NAMALWA (cell line): ENCODE measurements around the gene RAPGEF1.

Experiments
- DNase-seq: peaks from one replicate; pipeline ENCODE4 v3.0.0-alpha.2; 2015; ENCODE audit warnings: low spot score

RAPGEF1 gene

DNA sequence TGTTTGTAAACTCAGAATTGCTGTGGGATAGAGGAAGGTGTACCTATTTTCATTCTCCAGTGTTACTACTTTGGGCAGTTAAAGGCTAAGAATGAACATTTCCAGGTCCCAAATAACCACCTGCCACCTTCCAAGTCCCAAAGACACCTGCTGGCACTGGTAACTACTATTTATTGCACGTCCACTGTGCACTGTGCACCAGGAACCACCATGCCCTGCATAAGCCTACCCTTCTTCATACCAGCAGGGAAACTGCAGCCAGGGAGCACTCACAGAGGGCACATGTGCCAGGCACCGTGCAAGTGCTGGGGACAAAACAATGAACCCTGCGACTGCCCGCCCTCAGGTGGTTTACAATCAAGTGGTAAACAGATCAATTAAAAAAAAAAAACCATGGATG is 34.9 kb downstream of the RAPGEF1 start:
- no peak for DNase-seq

DNA sequence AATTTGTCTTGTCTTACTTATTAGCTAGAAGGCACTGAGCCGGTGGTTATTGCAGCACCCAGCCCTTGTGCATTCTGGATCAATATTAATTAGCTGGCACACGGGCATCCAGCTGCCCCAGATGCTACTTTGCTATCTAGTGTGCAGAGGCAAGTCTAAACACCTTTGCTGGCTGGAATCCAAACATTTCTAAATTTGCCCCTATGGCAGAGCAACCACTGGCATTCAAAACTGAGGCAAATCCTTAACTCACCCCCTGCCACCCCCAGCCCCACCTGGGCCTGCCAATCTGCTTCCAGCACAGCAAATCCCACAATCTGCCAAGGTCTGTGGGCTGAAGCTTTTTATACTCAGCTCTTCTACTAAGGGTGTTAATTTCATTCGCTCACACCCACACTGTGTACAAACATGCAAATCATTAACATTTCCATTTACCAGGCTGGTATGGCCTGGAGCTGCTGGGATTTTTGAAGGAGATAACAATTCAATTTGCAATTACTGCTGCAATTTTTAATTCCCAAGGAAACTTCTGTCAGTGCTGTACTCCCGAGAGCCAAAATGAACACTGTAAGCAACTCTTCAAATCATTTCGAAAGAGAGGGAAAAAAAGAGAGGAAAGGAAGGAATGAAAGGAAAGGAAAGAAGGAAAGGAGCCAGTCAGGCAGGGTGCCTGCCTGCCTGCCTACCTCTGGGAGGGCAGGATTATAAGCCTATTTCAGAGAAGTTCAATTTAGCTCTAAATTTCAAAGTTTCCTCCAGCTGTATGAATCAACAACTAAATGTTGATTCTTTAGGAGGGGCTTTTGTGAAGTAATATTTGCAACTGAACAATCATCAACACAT is 35.5 kb downstream of the RAPGEF1 start:
- DNase-seq, result peak; percentile 26

DNA sequence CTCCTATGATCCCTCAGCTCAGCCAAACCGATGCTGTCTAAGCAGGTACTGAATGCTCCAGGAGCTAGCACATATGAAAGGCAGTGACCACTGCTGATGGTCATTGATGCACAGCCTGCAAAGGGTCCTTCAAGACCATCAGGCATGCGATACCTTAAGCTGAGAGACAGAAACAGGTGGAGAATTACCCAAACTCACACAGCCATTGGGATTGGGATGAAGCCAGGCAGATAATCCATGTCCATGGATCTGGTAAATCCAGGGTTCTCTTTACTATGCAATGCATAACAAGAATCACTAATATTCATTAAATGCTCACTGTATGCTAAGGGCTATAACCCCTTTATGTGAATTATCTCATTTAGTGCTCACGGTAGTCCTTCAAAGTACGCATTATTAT is 36.2 kb downstream of the RAPGEF1 start:
- no peak for DNase-seq

DNA sequence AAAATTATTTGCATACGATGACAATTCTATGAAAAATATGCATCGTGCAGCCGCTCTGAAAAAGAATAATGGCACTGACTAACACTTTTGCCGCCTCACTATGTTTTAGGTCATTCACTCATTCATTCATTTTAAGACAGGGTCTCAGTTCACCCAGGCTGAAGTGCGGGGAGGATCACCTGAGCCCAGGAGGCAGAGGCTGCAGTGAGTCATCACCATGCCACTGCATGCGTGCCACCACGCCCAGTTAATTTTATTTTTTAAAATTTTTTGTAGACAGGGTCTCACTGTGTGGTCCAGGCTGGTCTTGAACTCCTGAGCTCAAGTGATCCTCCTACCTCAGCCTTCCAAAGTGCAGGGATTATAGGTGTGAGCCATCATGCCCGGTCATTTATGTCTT is 37.0 kb downstream of the RAPGEF1 start:
- DNase-seq, result no peak

DNA sequence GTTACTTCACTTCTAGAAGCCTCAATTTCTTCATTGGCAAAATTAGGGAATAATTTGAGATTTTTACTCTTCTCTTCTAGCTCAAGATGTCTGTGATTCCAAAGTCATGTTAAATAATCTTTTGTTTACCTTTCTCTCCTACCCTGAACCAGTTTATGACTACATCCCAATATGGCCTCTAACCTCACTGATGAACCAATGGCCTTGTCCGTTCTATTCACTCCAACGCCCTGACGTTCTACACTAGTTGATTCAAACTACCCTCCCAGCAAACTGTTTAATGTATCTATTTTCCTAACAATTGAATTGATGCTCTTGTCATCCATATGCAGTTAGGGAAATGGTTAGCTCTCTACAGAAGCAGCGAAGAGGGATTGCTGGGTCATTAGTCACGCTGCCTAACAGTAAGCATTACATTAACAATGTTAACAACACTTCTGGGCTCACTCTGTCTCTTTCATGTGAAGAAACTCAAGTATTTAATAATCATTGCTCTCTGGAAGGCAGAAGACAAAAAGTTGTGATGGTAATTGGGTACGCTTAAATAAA is 38.0 kb downstream of the RAPGEF1 start:
- DNase-seq, result no peak

DNA sequence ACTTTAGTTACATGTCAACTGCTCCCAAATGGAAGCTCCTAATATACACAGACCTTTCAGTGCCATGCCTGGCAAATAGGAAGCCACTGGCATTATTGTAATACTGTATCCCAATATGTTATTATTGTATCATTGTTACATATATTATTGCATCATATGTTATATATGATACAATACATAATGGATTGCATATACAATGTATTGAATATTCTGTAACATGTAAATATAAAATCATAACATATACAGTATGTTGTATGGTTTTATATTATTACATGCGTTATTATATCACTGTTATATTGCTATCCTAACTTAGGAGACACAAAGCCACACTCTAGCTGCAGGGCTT is 38.5 kb downstream of the RAPGEF1 start:
- DNase-seq, result no peak

DNA sequence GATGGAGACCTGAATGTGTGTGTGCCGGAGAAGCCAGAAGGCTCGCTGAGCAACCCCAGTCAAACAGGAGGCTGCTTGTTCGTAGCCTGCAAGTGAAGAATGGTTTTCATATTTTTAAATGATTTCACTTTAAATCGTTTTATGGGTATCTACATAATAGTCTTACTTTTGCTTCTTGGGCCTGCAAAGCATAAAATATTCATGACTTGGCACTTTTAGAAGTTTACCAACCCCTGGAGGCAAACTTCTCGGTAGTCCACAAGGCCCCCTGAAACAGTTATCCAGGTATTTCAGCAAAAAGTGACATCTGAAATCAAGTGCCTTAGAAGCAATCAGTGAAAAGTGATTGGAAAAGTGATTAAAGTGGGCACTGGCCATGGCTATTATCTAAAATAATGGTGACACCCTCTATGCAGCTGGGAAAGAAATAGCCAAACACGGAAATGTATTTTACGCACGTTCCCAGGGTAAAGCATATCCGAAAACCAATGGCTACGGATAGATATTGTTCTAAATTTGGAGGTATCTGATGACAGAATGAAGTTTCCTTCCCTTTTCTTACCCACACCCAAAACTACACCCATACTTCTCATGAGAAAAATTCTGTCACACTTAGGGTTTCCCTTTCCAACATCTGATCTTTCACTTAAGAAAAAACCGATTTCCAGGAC is 39.0 kb downstream of the RAPGEF1 start:
- DNase-seq, result no peak

DNA sequence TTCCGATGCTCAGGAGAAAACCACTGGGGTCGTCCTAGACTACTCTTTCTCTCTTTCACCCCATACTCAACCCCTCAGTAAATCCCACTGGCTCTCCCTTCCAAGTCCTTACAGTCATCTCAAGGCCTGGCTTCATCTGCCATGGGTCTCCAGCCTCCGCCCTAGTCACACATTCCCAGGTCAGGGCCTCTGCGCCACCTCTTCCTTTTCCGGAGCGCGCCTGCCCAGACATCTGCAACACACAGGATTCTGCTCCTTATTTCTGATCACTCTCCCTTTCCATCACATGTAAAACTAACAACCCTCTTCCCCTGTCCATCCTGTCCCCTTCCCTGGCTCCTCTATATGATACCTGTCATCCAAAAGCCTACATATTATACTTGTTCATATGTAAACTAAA is 39.8 kb downstream of the RAPGEF1 start:
- no peak for DNase-seq

DNA sequence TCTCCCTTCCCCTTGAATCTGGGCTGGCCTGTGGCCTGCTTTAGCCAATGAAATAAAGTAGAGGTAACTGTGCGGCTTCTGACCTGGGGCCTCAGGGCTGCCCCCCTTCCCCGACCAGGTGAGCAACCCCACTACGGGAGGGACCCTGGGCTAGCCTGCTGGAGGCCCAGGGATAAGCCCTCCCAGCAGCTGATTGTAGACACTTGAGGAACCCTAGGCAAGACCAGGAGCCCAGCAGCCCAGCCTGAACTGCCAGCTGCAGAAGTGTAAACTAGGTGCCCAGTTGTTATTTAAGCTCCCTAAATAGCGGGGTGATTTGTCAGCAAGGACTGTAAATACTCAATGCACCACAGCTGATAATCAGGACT is 41.3 kb downstream of the RAPGEF1 start:
- DNase-seq, result no peak

DNA sequence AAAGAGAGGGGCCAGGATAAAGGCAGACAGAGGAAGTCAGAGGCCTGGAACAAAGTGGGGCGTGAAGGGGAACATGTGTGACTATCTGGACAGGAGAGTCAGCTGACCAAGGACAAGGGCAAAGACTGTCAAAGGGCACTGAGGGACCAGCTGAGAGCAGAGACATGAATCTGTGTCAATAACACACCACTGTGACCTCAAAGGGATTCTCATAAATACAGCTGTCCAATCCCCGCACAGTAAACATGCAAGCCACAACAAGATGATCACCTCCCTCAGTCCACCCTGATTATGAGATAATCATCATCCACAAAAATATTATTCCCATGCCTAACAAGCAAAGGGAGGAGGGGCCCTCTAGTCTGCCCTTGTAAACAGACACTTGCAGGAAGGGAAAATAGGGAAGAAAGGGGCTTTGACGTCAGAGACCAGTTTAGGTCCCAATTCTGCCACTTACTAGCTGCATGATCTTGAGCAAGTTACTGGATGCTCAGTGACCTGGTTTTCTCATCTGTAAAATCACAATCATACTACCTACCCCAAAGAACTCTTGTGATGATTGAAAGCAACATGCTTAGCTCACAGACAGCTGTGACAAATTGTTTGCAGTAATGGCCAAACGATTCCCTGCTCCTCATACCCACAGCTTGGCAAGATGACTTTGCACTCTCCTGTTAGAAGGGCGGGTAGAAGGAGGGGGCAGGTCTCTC is 41.8 kb downstream of the RAPGEF1 start:
- no peak for DNase-seq

DNA sequence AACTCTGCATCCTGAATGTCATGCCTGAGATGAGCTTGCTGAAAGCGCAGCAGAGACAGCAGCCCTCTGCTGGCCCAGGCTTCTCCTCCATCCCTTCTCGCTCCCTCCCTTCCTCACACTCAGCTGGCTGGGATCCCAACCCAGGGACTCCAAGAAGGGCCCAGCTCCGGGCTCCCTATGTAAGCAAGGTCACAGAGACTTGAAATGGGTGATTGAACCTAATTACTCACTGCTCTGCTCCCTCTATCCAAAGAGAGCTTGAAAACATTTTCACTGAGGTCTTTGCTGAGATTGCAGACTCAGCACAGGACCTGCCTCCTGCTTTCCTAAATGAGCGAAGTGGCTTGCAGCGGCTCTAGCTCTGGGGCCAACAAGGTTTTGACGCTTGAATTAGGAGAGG is 42.8 kb downstream of the RAPGEF1 start:
- no peak for DNase-seq

DNA sequence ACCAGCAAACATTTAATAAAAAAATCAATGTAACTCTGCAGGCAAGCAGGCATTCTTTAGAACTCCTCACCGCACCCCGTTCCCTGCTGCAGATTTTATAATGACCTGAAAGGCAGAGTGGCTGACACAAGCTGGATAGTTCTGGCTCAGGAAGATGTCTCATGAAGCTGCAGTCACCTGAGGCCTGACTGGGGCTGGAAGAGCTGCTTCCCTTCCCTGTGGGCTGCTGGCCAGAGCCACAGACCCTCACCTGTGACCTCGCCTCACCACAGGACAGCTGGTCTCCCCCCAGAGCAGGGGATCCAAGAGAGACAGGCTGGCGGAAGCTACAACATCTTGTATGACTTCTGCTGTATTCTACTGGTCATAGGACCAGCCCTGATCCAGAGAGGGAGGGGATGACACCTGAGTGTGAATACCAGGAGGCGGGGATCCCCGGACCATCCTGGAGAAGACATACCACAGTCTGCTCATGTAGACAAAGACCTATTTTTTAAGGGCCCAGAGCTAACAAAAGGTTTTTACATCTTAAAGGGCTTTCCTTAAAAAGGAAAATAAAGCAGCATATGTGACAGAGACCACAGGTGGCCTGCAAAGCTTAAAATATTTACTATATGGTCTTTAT is 43.9 kb downstream of the RAPGEF1 start:
- no peak for DNase-seq

DNA sequence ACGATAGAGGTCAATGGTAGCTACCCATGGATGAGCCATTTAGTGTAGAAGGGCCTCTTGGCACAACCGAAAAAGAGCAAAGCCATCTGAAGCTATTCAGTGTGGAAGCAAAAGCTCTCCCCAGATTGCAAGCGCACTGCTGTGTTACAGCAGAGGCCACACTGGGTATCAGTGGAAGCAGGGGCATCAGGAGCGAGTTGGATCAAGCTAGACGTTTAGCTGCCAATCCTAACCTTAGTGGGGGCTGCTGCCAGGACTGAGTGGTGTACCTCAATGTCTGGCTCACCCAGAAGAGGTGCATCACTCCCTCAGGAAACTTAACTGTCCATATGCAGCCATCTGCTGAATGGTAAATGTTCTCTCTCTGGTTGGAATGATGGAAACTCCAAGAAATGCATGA is 44.5 kb downstream of the RAPGEF1 start:
- DNase-seq, result no peak

DNA sequence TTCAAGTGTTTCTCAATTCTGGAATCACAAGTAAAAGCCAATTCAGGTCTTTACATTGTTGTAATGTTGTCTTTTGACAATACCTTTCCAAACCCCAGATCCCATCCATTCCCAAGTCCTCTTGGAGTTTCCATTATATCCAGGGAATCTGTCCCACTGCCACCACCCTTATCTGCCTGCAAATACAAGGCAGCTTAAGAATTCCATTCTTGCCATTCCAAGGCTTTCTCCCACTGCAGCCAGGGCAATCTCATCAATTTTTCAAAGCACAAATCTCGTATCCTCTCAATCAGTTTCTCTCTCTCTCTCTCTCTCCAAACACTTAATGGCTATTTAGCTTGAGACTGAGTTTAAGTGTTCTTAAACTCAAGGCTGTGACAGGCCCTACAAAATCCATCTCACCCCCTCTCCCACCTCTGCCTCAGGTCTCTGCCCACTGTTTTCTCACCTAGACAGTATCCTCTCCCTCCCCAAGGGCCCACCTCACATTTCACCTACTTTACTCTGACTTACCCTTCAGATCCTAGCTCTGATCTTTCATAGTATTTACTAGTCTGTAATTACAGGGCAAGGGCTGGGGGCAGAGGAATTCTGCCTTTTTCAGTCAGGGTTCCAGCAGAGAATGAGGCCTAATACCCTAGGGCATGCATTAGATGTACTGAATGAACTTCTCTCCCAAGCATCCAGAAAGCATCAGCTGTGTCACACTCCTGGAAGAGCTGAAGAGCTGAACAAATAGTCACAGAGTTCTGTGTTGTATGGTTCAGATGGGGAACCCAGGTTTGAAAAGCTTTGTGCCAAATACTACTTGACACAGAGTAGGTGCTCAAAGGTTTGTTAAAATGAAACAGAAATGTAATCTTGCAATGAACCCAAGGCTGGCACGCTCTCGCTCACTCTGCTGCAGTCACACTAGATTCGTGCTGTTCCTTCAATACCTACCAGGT is 46.0 kb downstream of the RAPGEF1 start:
- no peak for DNase-seq

DNA sequence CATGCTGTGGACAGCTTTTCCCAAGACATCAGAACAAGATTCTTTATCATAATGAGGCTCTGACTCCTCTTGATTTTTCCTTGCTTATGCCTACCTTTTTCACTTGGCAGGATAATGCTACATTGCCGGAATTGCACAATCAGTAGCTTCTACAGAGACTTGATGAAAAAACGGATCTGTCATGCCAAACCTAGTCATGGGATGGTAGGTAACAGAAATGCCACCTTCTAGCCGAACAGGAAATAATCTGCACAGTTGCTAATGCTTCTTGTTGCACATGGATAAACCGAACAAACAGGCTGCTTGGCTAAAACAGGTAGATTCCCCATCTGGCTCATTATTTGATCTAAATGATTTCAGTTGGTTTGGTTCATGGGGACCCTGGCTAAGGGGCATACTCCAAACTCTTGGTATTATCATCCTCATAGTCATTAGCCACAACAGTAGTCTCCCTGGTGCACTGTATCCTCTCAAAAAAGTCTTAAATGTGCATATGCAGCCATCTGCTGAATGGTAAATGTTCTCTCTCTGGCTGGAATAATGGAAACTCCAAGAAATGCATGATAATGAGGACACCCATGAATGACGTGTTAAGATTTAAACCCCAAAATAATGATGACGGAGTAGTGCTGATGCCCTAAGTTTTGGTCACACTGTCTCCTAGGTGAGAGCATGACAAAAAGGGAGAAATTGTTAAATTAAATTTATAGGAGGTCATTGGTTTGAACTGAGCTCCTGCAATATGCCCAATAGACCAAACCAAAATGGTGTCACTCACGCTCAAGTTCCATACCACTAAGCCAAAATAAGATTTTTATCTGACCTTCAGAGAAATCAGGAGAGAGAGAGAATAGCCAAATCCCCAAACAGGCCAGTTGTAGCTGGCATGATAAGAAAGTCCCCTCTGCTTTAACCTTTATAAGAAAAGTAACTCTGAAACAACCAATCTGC is 47.0 kb downstream of the RAPGEF1 start:
- DNase-seq, result no peak

DNA sequence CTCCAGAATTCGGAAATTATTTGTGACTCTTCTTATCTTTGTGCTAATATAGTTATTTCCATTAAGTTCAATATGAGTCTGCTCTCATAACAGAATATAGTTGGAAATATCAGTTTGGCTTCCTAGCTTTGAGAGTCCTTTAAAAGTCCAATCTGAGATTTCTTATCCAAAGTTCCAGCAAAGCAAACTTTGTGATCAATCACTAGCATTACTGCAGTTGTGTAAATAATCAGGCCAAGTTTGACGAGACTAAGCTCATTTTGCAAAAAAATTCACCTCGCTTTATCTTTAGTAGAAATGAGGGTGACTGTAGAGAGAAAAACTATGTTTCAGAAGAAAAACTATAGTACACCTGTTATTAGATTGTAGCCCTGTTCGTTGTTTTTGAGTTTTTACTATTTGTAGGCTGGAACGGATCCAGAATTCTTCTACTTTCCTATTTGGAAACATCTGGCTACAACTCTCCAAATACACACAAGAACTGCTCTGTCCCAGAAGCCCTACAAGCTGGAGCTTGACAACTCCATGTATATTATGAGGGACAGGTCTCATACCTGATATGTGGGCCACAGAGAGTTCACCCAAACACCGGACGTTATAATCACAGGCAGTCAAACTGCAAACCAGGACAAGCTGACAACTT is 47.8 kb downstream of the RAPGEF1 start:
- no peak for DNase-seq

DNA sequence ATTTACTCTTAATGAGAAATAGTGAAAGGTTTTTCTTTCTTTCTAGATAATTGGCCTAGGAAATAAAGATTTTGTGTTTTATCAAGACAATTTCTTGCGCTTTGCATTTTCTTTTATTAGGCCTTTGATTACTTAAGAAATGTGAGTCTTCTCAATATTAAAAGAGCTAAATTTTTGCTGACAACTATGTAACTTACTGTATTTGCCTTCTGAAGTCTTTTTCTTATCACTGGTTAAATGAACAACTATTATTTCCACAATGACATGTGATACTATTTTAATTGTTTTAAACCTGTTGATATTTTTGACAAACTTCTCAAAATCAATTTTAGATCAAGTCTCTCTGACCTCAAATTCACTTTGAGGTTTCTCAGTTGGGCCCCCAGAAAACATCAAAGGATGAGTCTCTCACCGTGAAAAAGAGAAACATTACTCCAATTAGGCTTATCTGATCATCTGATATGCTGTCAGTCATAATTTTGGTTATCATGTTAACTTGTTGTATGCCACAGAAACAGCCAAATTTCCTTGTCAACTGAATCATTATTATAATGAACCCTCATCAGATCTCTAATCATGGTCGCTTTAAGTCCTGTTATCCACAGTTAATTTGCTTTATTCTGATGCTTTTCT is 48.8 kb downstream of the RAPGEF1 start:
- no peak for DNase-seq

DNA sequence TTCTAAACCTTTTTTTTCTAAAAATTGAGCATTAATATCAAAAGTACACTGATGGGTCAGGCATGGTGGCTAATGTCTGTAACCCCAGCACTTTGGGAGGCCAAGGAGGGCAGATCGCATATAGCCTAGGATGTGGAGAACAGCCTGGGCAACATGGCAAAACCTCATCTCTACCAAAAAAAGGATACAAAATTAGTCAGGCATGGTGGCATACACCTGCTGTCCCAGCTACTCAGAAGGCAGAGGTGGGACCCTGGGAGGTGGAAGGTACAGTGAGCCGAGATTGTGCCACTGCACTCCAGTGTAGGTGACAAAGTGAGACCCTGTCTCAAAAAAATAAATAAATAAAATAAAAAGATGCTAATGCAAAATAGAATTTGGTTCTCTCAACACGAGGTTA is 49.4 kb downstream of the RAPGEF1 start:
- DNase-seq, result no peak

DNA sequence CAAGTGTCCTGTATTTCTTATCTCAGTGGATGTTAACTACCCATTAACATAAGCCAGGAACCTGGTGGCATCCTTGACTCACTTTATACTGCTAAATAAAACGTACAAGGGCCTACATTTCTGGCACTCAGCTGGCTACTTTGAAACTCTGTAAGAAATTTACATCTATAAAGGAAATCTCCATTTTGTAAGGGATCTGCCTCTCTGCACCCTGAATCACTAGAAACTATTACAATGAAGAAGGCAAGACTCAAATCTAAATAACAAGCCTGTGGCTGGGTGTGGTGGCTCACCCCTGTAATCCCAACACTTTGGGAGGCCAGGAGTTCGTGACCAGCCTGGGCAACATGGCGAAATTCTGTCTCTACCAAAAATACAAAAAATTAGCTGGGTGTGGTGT is 51.5 kb downstream of the RAPGEF1 start:
- DNase-seq, result no peak
